Liver (tissue), 9 donors: ENCODE data around the gene ZNF160. TPM values are rescaled to one million over a fixed set of nuclear protein-coding genes. Genes with fewer than 3 reads are reported as not detected.

ENCODE experiments used
- DNase-seq: peaks from one replicate; pipeline ENCODE4 v3.0.0-alpha.2; 2017; ENCODE audit warnings: low spot score
- H3K27ac ChIP-seq, 2 donors: one replicate each; pipeline ENCODE4 v1.7.0; 2013; ENCODE audit warnings: inconsistent platforms in 2 of 2, low read length in 2 of 2, control low read depth in 1 of 2, low read depth in 1 of 2, mild to moderate bottlenecking in 1 of 2
- H3K27me3 ChIP-seq, 4 donors: one replicate each; pipeline versions ENCODE4 v1.6.1 to v1.7.0; 2013; ENCODE audit warnings: low read length in 3 of 4, inconsistent platforms in 1 of 4, mild to moderate bottlenecking in 1 of 4, moderate library complexity in 1 of 4; ENCODE audit not compliant: control insufficient read depth in 4 of 4, insufficient read depth in 4 of 4
- H3K36me3 ChIP-seq, 4 donors: one replicate each; pipeline versions ENCODE4 v1.6.1 to v1.7.0; 2013; ENCODE audit warnings: low read length in 3 of 4, mild to moderate bottlenecking in 3 of 4, low read depth in 1 of 4, moderate library complexity in 1 of 4; ENCODE audit not compliant: control insufficient read depth in 4 of 4, insufficient read depth in 3 of 4
- H3K4me1 ChIP-seq, 4 donors: one replicate each; pipeline versions ENCODE4 v1.6.1 to v1.7.0; 2013; ENCODE audit warnings: low read length in 3 of 4, mild to moderate bottlenecking in 3 of 4, moderate library complexity in 1 of 4; ENCODE audit not compliant: control insufficient read depth in 4 of 4, insufficient read depth in 4 of 4
- H3K4me3 ChIP-seq, 3 donors: one replicate each; pipeline versions ENCODE4 v1.6.1 to v1.7.0; 2013; ENCODE audit warnings: low read length in 3 of 3, control low read depth in 1 of 3, low read depth in 1 of 3, mild to moderate bottlenecking in 1 of 3
- H3K9ac ChIP-seq, 2 donors: one replicate each; pipeline ENCODE4 v1.7.0; 2013; ENCODE audit warnings: low read length in 2 of 2, mild to moderate bottlenecking in 2 of 2, moderate library complexity in 2 of 2, control low read depth in 1 of 2, low read depth in 1 of 2
- H3K9me3 ChIP-seq, 4 donors: one replicate each; pipeline versions ENCODE4 v1.6.1 to v1.7.0; 2013; ENCODE audit warnings: low read length in 3 of 4; ENCODE audit not compliant: control insufficient read depth in 4 of 4
- EGR1 ChIP-seq, 2 donors: IDR thresholded peaks; 2 replicates each; pipeline ENCODE4 v1.6.1; 2016 to 2018; ENCODE audit warnings: antibody characterized with exemption in 2 of 2, low read depth in 2 of 2
- FOXA1 ChIP-seq: IDR thresholded peaks from 2 replicates; pipeline ENCODE4 v1.6.1; 2016; ENCODE audit warnings: antibody characterized with exemption
- FOXA2 ChIP-seq: IDR thresholded peaks from 2 replicates; pipeline ENCODE4 v1.6.1; 2016; ENCODE audit warnings: antibody characterized with exemption
- GABPA ChIP-seq, 2 donors: IDR thresholded peaks in 1 of 2; conservative IDR thresholded peaks in 1 of 2; 2 replicates each; pipeline ENCODE4 v1.6.1; 2016; ENCODE audit warnings: antibody characterized with exemption in 2 of 2, mild to moderate bottlenecking in 1 of 2, moderate library complexity in 1 of 2
- HNF4A ChIP-seq, 2 donors: conservative IDR thresholded peaks; 2 replicates each; pipeline ENCODE4 v1.6.1; 2016; ENCODE audit warnings: antibody characterized with exemption in 2 of 2, mild to moderate bottlenecking in 2 of 2
- HNF4G ChIP-seq: IDR thresholded peaks from 2 replicates; pipeline ENCODE4 v1.6.1; 2016; ENCODE audit warnings: antibody characterized with exemption
- JUND ChIP-seq, 2 donors: IDR thresholded peaks; 2 replicates each; pipeline ENCODE4 v1.6.1; 2016; ENCODE audit warnings: antibody characterized with exemption in 2 of 2
- NR2F2 ChIP-seq: IDR thresholded peaks from 2 replicates; pipeline ENCODE4 v1.6.1; 2016; ENCODE audit warnings: antibody characterized with exemption
- RAD21 ChIP-seq, 2 donors: IDR thresholded peaks; 2 replicates each; pipeline ENCODE4 v1.6.1; 2016; ENCODE audit warnings: antibody characterized with exemption in 2 of 2, mild to moderate bottlenecking in 2 of 2
- RXRA ChIP-seq, 2 donors: IDR thresholded peaks; 2 replicates each; pipeline ENCODE4 v1.6.1; 2017 to 2018; ENCODE audit warnings: antibody characterized with exemption in 2 of 2, mild to moderate bottlenecking in 1 of 2
- SP1 ChIP-seq: IDR thresholded peaks from 2 replicates; pipeline ENCODE4 v1.6.1; 2018; ENCODE audit warnings: antibody characterized with exemption, mild to moderate bottlenecking
- TAF1 ChIP-seq: conservative IDR thresholded peaks from 2 replicates; pipeline ENCODE4 v1.6.1; 2016; ENCODE audit warnings: antibody characterized with exemption, mild to moderate bottlenecking
- YY1 ChIP-seq: IDR thresholded peaks from 2 replicates; pipeline ENCODE4 v1.6.1; 2016; ENCODE audit warnings: antibody characterized with exemption, mild to moderate bottlenecking
- WGBS: extraction: QIAGEN DNeasy Blood & Tissue Kit; methylation state at CpG from one replicate; pipeline ENCODE4 v1.1.7; 2013; 5-methylcytosine and 5-hydroxymethylcytosine counted together
- polyA plus RNA-seq, 2 donors: library from polyadenylated mRNA; stranded (reverse) in 1 of 2; unstranded in 1 of 2; fragments of 200-250 nt in 1 of 2; fragments of >200 nt in 1 of 2; fragmentation: Nextera tagmentation in 1 of 2; extraction: Ambion mirVana in 1 of 2; gene quantifications; one replicate each; pipeline versions ENCODE4 v1.2.1 to v1.2.3, GENCODE V29; 2013 to 2015
- total RNA-seq, 2 donors: library from RNA; depleted of rRNA; stranded (reverse); fragments of >200 nt; gene quantifications; one replicate each; pipeline ENCODE4 v1.2.3, GENCODE V29; 2014
- TF ChIP-seq, protein P1 (sequence below): IDR thresholded peaks from 2 replicates; pipeline ENCODE4 v1.6.1; 2016; ENCODE audit warnings: antibody characterized with exemption
- TF ChIP-seq, protein P2 (sequence below): IDR thresholded peaks from 2 replicates; pipeline ENCODE4 v1.6.1; 2016; ENCODE audit warnings: antibody characterized with exemption
- TF ChIP-seq, protein P3 (sequence below): IDR thresholded peaks from 2 replicates; pipeline ENCODE4 v1.6.1; 2016; ENCODE audit warnings: antibody characterized with exemption, mild to moderate bottlenecking
- TF ChIP-seq, protein P4 (sequence below): fragments of 150-350 bp; IDR thresholded peaks from 2 replicates; pipeline ENCODE4 v1.5.1; 2017; ENCODE audit warnings: improper control_type of control experiment, low read depth, low read length; ENCODE audit not compliant: missing input control
- TF ChIP-seq, protein P5 (sequence below): IDR thresholded peaks from 2 replicates; pipeline ENCODE4 v1.6.1; 2016; ENCODE audit warnings: antibody characterized with exemption
- donor health status: healthy.
- donor health status: healthy.
- donor health status: healthy.
- donor health status: healthy.
- donor health status: healthy.

Gene ZNF160
- total and polyA plus RNA-seq, 4 donors, result 6.3 to 30.1 (median 8.0) TPM

DNA sequence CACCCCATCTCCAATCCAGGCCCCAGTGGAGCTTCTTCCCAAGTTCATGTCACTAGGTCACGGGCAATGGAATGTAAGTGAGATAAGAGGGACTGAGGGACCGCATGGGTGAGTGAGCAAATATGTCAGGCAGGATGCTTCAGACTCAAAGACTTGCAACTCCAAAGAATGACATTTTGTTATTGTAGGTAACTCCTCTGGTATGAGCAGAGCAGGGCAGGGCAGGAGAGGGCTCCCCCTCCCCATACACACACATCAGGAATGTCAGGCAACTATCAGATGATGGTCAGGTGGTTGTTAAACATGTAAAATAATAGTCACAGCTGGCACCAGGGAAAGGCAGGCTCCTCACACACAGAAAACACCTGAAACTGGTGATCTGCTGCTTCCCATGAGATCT lies 48.1 kb downstream of the ZNF160 start:
- peaks cover 7 to 23% (median 15%) of the 10 kb centered on the region in 4 donors for H3K9me3 ChIP-seq
- no peak overlapping the region for H3K9ac ChIP-seq
- H3K27me3 ChIP-seq, result no peaks in the 10 kb centered on the region
- H3K36me3 ChIP-seq, result no peaks in the 10 kb centered on the region
- no peaks in the 10 kb centered on the region for H3K4me1 ChIP-seq
- TF ChIP-seq GABPA (IDR thresholded peaks at IDR 0.05 in 1 of 2, conservative IDR thresholded peaks at IDR 0.05 in 1 of 2) (no peak), YY1 (no peak), EGR1 (IDR thresholded peaks at IDR 0.05; ENCODE audit: low read depth in 2 of 2) (no peak), TAF1 (no peak), NR2F2 (no peak), SP1 (no peak), HNF4A (conservative IDR thresholded peaks at IDR 0.05) (no peak), FOXA1 (no peak), RAD21 (IDR thresholded peaks at IDR 0.05) (no peak), JUND (IDR thresholded peaks at IDR 0.05) (no peak), RXRA (IDR thresholded peaks at IDR 0.05) (no peak), HNF4G (no peak), FOXA2 (no peak)
- TF ChIP-seq, protein P1, sequence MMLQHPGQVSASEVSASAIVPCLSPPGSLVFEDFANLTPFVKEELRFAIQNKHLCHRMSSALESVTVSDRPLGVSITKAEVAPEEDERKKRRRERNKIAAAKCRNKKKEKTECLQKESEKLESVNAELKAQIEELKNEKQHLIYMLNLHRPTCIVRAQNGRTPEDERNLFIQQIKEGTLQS, result no peak
- TF ChIP-seq, protein P2, sequence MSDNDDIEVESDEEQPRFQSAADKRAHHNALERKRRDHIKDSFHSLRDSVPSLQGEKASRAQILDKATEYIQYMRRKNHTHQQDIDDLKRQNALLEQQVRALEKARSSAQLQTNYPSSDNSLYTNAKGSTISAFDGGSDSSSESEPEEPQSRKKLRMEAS, result no peak
- TF ChIP-seq, protein P3, sequence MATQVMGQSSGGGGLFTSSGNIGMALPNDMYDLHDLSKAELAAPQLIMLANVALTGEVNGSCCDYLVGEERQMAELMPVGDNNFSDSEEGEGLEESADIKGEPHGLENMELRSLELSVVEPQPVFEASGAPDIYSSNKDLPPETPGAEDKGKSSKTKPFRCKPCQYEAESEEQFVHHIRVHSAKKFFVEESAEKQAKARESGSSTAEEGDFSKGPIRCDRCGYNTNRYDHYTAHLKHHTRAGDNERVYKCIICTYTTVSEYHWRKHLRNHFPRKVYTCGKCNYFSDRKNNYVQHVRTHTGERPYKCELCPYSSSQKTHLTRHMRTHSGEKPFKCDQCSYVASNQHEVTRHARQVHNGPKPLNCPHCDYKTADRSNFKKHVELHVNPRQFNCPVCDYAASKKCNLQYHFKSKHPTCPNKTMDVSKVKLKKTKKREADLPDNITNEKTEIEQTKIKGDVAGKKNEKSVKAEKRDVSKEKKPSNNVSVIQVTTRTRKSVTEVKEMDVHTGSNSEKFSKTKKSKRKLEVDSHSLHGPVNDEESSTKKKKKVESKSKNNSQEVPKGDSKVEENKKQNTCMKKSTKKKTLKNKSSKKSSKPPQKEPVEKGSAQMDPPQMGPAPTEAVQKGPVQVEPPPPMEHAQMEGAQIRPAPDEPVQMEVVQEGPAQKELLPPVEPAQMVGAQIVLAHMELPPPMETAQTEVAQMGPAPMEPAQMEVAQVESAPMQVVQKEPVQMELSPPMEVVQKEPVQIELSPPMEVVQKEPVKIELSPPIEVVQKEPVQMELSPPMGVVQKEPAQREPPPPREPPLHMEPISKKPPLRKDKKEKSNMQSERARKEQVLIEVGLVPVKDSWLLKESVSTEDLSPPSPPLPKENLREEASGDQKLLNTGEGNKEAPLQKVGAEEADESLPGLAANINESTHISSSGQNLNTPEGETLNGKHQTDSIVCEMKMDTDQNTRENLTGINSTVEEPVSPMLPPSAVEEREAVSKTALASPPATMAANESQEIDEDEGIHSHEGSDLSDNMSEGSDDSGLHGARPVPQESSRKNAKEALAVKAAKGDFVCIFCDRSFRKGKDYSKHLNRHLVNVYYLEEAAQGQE, result no peak
- TF ChIP-seq, protein P4, sequence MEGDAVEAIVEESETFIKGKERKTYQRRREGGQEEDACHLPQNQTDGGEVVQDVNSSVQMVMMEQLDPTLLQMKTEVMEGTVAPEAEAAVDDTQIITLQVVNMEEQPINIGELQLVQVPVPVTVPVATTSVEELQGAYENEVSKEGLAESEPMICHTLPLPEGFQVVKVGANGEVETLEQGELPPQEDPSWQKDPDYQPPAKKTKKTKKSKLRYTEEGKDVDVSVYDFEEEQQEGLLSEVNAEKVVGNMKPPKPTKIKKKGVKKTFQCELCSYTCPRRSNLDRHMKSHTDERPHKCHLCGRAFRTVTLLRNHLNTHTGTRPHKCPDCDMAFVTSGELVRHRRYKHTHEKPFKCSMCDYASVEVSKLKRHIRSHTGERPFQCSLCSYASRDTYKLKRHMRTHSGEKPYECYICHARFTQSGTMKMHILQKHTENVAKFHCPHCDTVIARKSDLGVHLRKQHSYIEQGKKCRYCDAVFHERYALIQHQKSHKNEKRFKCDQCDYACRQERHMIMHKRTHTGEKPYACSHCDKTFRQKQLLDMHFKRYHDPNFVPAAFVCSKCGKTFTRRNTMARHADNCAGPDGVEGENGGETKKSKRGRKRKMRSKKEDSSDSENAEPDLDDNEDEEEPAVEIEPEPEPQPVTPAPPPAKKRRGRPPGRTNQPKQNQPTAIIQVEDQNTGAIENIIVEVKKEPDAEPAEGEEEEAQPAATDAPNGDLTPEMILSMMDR, result no peak
- TF ChIP-seq, protein P5, sequence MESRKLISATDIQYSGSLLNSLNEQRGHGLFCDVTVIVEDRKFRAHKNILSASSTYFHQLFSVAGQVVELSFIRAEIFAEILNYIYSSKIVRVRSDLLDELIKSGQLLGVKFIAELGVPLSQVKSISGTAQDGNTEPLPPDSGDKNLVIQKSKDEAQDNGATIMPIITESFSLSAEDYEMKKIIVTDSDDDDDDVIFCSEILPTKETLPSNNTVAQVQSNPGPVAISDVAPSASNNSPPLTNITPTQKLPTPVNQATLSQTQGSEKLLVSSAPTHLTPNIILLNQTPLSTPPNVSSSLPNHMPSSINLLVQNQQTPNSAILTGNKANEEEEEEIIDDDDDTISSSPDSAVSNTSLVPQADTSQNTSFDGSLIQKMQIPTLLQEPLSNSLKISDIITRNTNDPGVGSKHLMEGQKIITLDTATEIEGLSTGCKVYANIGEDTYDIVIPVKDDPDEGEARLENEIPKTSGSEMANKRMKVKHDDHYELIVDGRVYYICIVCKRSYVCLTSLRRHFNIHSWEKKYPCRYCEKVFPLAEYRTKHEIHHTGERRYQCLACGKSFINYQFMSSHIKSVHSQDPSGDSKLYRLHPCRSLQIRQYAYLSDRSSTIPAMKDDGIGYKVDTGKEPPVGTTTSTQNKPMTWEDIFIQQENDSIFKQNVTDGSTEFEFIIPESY, result no peak
- 21% methylated on average over 2 of the region's 2 CpGs for WGBS
- no peak for DNase-seq
- no peak overlapping the region for H3K4me3 ChIP-seq
- no peak overlapping the region for H3K27ac ChIP-seq
